Pancreas (tissue), 10 donors: ENCODE data around the gene KIAA1210. TPM values are rescaled to one million over a fixed set of nuclear protein-coding genes. Genes with fewer than 3 reads are reported as not detected.

Source experiments
- ATAC-seq, 4 donors: fragments of 200-7000 bp; cut with Tn5 transposase; one replicate each; pipeline versions ENCODE4 v1.8.0 to v1.9.1; 2020; ENCODE audit warnings: mild to moderate bottlenecking in 4 of 4, moderate library complexity in 4 of 4
- DNase-seq, 6 donors: peaks; one replicate each; pipeline ENCODE4 v3.0.0-alpha.2; 2020
- FAIRE-seq: peaks from 2 replicates; lab custom pipeline; 2012; peaks lifted over from hg19 to GRCh38; lab: Jason Lieb, UNC
- H3K27ac ChIP-seq, 4 donors: fragments of 200-600 bp; sonication (generic); 1 replicate in 3 of 4; 2 replicates in 1 of 4; pipeline versions ENCODE4 v1.5.0 to v1.8.0; 2020
- H3K27me3 ChIP-seq, 4 donors: fragments of 200-600 bp; one replicate each; pipeline ENCODE4 v1.8.0; 2021
- H3K36me3 ChIP-seq, 3 donors: fragments of 200-600 bp; sonication (generic) in 1 of 3; one replicate each; pipeline versions ENCODE4 v1.5.0 to v1.8.0; 2020 to 2021
- H3K4me1 ChIP-seq, 3 donors: fragments of 200-600 bp; one replicate each; pipeline ENCODE4 v1.8.0; 2021
- H3K4me3 ChIP-seq, 4 donors: fragments of 200-600 bp; sonication (generic) in 2 of 4; one replicate each; pipeline versions ENCODE4 v1.5.0 to v1.8.0; 2020 to 2021
- H3K9me3 ChIP-seq, 4 donors: fragments of 200-600 bp; one replicate each; pipeline ENCODE4 v1.8.0; 2021
- CTCF ChIP-seq, 4 donors: fragments of 200-600 bp; sonication (generic) in 3 of 4; IDR thresholded peaks; one replicate each; pipeline versions ENCODE4 v1.5.0 to v1.8.0; 2021; ENCODE audit warnings: antibody characterized with exemption in 4 of 4
- WGBS, 2 donors: extraction: QIAGEN DNeasy Blood & Tissue Kit; methylation state at CpG; one replicate each; pipeline ENCODE4 v1.1.7; 2013; 5-methylcytosine and 5-hydroxymethylcytosine counted together
- intact Hi-C, 3 donors: fragments of 100-400 bp; cut with DNase I; formaldehyde crosslinking; loops; one replicate each; pipeline versions ENCODE4 v1.11.1 to v1.14.2; 2022
- polyA plus RNA-seq, 2 donors: library from polyadenylated mRNA; stranded (reverse); fragments of 200-250 nt; gene quantifications; one replicate each; pipeline ENCODE4 v1.2.3, GENCODE V29; 2013
- total RNA-seq, 6 donors: library from RNA; stranded (reverse); fragmentation: NEBNext Ultra II Directional in 4 of 6; extraction: Animal tissue kit (Norgen Biotek cat#: 25700) in 4 of 6; gene quantifications; one replicate each; pipeline versions ENCODE4 v1.2.1 to v1.2.4, GENCODE V29; 2021 to 2023
- donor health status: healthy with polysubstance abuse.
- donor health status: DM: no; HTN: no; CAD: no; lungs with moderate emphysema.
- donor health status: DM: no; HTN: no; CAD: no.
- donor health status: control.
- donor health status: control.
- donor health status: Bipolar disorder and iron deficiency.
- donor health status: DM: yes; HTN: yes; CAD: no.
- donor health status: DM: no; HTN: no; CAD: no.
- donor health status: DM: no; HTN: no; CAD: no.
- donor health status: DM: yes; HTN: yes; CAD: no.

Gene KIAA1210
- total and polyA plus RNA-seq, 8 donors = 0.03 TPM; not detected in 7

- intact Hi-C loops = no loop called here
- no peak for FAIRE-seq
- DNase-seq = no peak
These were observed 6.3 kb downstream of the KIAA1210 start for GRCh38 chrX:119121341-119121740.

DNA sequence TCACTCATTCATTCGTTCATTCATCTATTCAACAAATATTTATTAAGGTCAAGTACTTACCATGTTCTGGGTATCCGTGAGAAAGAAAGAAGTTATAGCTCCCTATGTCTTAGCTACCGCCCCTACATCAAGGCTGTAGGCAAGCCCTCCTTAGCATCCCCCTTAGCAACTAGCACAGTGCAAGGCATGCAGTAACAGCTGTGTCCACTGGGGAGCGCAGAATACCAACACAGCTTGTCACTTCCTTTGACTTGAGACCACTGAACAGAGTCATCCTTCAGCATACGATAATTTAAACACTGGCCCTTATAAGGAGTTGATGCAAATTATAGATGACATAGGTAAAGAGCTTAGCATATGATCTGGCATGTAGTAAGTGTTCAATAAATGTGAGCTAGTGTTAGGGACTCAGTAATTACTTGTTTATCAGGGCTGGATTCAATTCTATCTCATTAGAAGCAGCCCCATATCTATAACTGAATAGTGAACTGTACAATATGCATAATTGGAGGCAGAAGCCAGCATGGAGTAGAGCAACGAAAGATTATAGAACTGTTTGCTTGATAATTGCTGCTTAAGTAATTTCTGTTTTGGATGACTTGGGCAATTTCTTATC lies 8.7 kb downstream of the KIAA1210 start:
- H3K4me1 ChIP-seq = no peaks in the 10 kb centered on the region
- no peaks in the 10 kb centered on the region for H3K9me3 ChIP-seq
- FAIRE-seq (no peak), DNase-seq (peak in 3 of 6 donors; percentile 31 to 62 (median 39)), ATAC-seq (peak in 3 of 4 donors; percentile 69 to 74 (median 72))
- H3K36me3 ChIP-seq = no peaks in the 10 kb centered on the region
- no peak overlapping the region for H3K4me3 ChIP-seq
- no peak overlapping the region for H3K27ac ChIP-seq
- WGBS, 2 donors = 6 to 9% methylated on average over 6 of the region's 6 CpGs
- TF ChIP-seq CTCF (IDR thresholded peaks at IDR 0.05) = peak; percentile 41 to 67 (median 60)
- peaks cover 0 to 5% (median 0%) of the 10 kb centered on the region in 4 donors for H3K27me3 ChIP-seq
- intact Hi-C loops = no loop called here

More at GRCh38 chrX:119121341-119121740, 6.3 kb downstream of the KIAA1210 start:
- Histone ChIP-seq H3K9me3 (no peaks in the 10 kb centered on the region), H3K4me1 (no peaks in the 10 kb centered on the region), H3K27ac (no peak overlapping the region), H3K27me3 (peaks cover 0 to 5% (median 0%) of the 10 kb centered on the region in 4 donors), H3K36me3 (no peaks in the 10 kb centered on the region), H3K4me3 (no peak overlapping the region)
- no peak for ATAC-seq
- 89 to 94% methylated on average over 1 of the region's 1 CpG for WGBS, 2 donors
- TF ChIP-seq CTCF (IDR thresholded peaks at IDR 0.05) = no peak

DNA sequence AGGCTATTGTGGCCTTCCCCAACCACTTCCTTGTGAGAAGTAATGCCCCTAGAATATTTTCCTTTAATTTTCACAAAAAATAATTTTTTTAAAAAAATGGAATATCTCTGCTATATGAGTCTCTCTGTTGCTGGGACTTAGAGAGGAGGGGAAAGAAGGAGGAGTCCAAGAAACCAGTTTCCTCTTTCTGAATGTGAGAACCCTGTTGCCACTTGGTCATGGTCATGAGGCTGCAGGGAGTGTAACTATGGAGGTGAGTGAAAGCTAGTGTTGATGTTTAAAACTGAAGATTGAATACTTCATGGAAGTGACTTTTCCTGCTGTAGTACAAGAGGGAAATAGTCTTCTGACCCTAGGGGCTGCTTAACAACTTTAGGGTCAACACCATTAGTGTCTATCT lies 20.4 kb downstream of the KIAA1210 start:
- intact Hi-C loops = no loop called here
- Histone ChIP-seq H3K27me3 (peaks cover 0 to 21% (median 2%) of the 10 kb centered on the region in 4 donors), H3K4me1 (no peaks in the 10 kb centered on the region), H3K36me3 (no peaks in the 10 kb centered on the region), H3K27ac (no peak overlapping the region), H3K9me3 (no peaks in the 10 kb centered on the region), H3K4me3 (no peak overlapping the region)
- no peak for FAIRE-seq
- no peak for TF ChIP-seq CTCF (IDR thresholded peaks at IDR 0.05)
- no peak for ATAC-seq
- no peak for DNase-seq

DNA sequence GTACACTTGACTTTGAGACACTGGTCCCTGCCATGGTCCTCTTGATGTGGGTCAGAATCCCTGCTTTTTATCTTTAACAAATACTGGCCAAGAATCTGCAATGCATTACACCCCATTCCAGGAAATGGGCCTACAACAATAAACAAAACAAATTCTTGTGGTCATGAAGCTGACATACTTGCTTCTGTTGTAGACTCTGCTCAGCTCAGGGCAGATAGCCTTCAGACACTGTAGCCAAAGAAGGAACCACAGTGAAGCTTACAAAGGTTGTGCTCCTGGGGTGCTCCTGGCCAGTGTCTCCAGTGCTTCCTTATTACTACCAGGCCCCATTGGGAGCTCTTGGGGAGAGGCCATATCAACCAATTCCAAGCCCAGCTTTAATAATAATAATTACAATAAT lies 21.8 kb downstream of the KIAA1210 start:
- FAIRE-seq (no peak), ATAC-seq (no peak), DNase-seq (no peak)
- no peaks in the 10 kb centered on the region for H3K36me3 ChIP-seq
- H3K27ac ChIP-seq = no peak overlapping the region
- peaks cover 0 to 17% (median under 1%) of the 10 kb centered on the region in 4 donors for H3K27me3 ChIP-seq
- no peak overlapping the region for H3K4me3 ChIP-seq
- intact Hi-C loops = no loop called here
- no peak for TF ChIP-seq CTCF (IDR thresholded peaks at IDR 0.05)
- H3K9me3 ChIP-seq = no peaks in the 10 kb centered on the region
- no peaks in the 10 kb centered on the region for H3K4me1 ChIP-seq

- TF ChIP-seq CTCF (IDR thresholded peaks at IDR 0.05) = no peak
- Histone ChIP-seq H3K27ac (no peak overlapping the region), H3K27me3 (peaks cover 0 to 20% (median 0%) of the 10 kb centered on the region in 4 donors), H3K36me3 (no peaks in the 10 kb centered on the region), H3K4me1 (no peaks in the 10 kb centered on the region), H3K9me3 (no peaks in the 10 kb centered on the region), H3K4me3 (no peak overlapping the region)
- DNase-seq (no peak), FAIRE-seq (no peak), ATAC-seq (no peak)
- WGBS, 2 donors = 88% methylated on average over 1 of the region's 1 CpG
- intact Hi-C loops = no loop called here
These were observed 26.4 kb downstream of the KIAA1210 start for GRCh38 chrX:119101168-119101567.
